Measurements from ENCODE around the gene SLIT3.

SLIT3 gene

DNA sequence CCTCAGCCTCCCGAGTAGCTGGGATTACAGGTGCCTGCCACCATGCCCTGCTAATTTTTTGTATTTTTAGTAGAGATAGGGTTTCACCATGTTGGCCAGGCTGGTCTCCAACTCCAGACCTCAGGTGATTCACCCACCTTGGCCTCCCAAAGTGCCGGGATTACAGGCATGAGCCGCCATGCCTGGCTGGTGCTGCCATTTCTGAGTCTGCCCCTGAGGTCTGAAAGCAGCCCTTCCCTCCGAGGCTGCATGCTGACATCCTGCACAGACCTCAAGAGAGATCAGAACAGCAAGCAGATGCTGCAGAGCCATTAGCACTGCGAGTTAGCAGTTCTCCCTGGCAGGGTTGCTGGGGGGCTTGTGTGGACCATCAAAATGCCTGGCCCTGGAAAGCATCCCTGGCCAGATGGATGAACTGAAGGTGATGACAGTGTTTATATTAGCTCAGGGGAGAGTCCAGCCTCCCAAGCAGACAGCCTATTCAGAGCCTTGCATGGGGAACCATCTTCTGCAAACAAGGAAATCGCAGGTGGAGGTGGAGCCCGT is 545.3 kb downstream of the SLIT3 start:
- Histone ChIP-seq H3K27ac (ENCODE audit: extremely low read depth, low read depth, low read length) (no peak overlapping the region), H3K9me3 (ENCODE audit: control insufficient read depth, insufficient read depth, low read depth, low read length) (no peaks in the 10 kb centered on the region), H3K4me1 (ENCODE audit: control insufficient read depth, insufficient read depth, low read length) (0 out of 2 replicates have a peak, but pooled peaks cover 6% of the 10 kb centered on the region), H3K4me3 (ENCODE audit: low read depth, low read length) (no peak overlapping the region), H3K36me3 (ENCODE audit: control insufficient read depth in 2 of 2, insufficient read depth in 1 of 2, low read length in 2 of 2) (no peaks in the 10 kb centered on the region)
- CTCF ChIA-PET: interaction anchor here (0.6 to 1.0 kb wide), 2 partner anchors 191 to 801 kb away, joined by 3 read pairs; no protein-coding TSS in a partner anchor
- TF ChIP-seq KLF8 (tag by site-specific recombination; IDR thresholded peaks at IDR 0.05) (no peak), ZNF792 (tag by site-specific recombination; IDR thresholded peaks at IDR 0.05) (no peak), ZNF530 (tag by site-specific recombination; IDR thresholded peaks at IDR 0.05; ENCODE audit: low read depth) (no peak)
- POLR2A ChIA-PET: no interaction called here

- Histone ChIP-seq H3K36me3 (ENCODE audit: control insufficient read depth in 2 of 2, insufficient read depth in 1 of 2, low read length in 2 of 2) (no peaks in the 10 kb centered on the region), H3K9me3 (ENCODE audit: control insufficient read depth, insufficient read depth, low read depth, low read length) (no peaks in the 10 kb centered on the region), H3K27ac (ENCODE audit: extremely low read depth, low read depth, low read length) (no peak overlapping the region), H3K4me1 (ENCODE audit: control insufficient read depth, insufficient read depth, low read length) (0 out of 2 replicates have a peak, but pooled peaks cover 6% of the 10 kb centered on the region), H3K4me3 (ENCODE audit: low read depth, low read length) (no peak overlapping the region)
- POLR2A ChIA-PET: no interaction called here
- CTCF ChIA-PET: interaction anchor here (0.7 kb wide), 1 partner anchor 11 kb away, joined by 3 read pairs; no protein-coding TSS in a partner anchor
- TF ChIP-seq ZNF707 (tag by site-specific recombination; IDR thresholded peaks at IDR 0.05): no peak
- TF ChIP-seq ZNF292 (tag by site-specific recombination; IDR thresholded peaks at IDR 0.05; ENCODE audit: borderline replicate concordance, low read depth): no peak
- TF ChIP-seq ZNF544 (tag by site-specific recombination; IDR thresholded peaks at IDR 0.05): no peak
- TF ChIP-seq PRDM4 (tag by site-specific recombination; IDR thresholded peaks at IDR 0.05): no peak
- no peak for TF ChIP-seq TCF7L2 (IDR thresholded peaks at IDR 0.05; ENCODE audit: borderline replicate concordance, low read depth, low read length)
- TF ChIP-seq HOXC10 (CRISPR knock-in tag; IDR thresholded peaks at IDR 0.05): no peak
- TF ChIP-seq IKZF3 (tag by site-specific recombination; IDR thresholded peaks at IDR 0.05): no peak
Observed at GRCh38 chr5:168753691-168754254, 547.2 kb downstream of the SLIT3 start.

DNA sequence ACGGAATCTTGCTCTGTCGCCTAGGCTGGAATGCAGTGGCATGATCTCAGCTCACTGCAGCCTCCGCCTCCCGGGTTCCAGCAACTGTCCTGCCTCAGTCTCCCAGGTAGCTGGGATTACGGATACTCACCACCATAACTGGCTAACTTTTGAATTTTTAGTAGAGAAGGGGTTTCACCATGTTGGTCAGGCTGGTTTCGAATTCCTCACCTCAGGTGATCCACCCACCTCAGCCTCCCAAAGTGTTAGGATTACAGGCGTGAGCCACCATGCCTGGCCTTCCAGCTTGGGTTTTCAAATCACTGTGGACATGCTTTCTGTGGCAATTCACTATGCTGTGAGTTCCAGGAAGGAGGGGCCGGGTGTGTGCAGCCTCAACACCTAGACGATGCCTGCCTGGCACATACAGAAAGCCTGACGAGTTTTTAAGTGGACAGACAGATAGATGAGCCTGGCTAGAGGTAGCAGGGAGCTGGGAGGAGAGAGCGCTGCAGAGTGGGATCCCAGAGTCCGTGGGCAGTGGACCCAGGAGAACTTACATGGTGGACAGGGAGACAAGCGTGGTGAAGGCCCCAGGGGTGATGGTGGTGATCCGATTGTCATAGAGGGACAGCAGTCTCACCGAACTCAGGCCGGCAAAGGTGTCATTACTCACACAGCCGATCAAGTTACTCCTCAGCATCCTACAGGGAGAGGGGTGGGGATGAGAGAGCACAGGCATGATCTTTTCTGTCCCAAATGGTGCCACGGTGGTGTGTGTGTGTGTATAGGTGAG is 548.3 kb downstream of the SLIT3 start:
- POLR2A ChIA-PET: no interaction called here
- Histone ChIP-seq H3K9me3 (ENCODE audit: control insufficient read depth, insufficient read depth, low read depth, low read length) (no peaks in the 10 kb centered on the region), H3K36me3 (ENCODE audit: control insufficient read depth in 2 of 2, insufficient read depth in 1 of 2, low read length in 2 of 2) (no peaks in the 10 kb centered on the region), H3K4me3 (ENCODE audit: low read depth, low read length) (no peak overlapping the region), H3K27ac (ENCODE audit: extremely low read depth, low read depth, low read length) (no peak overlapping the region), H3K4me1 (ENCODE audit: control insufficient read depth, insufficient read depth, low read length) (0 out of 2 replicates have a peak, but pooled peaks cover 6% of the 10 kb centered on the region)
- CTCF ChIA-PET: no interaction called here
- no peak for TF ChIP-seq SCRT1 (tag by site-specific recombination; IDR thresholded peaks at IDR 0.05; ENCODE audit: borderline replicate concordance)
- no peak for TF ChIP-seq ZNF777 (tag by site-specific recombination; IDR thresholded peaks at IDR 0.05; ENCODE audit: borderline replicate concordance)
- TF ChIP-seq ZBTB20 (tag by site-specific recombination; IDR thresholded peaks at IDR 0.05): no peak

DNA sequence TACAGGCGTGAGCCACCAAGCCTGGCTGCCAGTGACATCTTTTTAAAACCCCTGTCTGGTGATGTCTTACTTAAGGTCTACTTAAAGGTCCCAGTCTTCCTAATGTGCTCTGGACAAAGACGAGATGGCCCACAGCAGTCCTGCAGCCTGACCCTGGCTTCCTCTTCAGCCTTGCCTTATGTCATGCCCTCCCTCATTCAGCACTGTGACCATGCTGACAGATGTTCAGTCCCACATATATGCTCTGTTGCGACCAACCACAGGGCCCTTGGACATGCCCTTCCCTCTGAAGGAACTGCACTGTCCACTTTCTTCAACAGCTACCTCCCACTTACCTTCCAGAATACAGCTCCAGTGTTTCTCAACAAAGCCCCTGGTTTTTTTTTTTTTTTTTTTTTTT is 548.9 kb downstream of the SLIT3 start:
- H3K9me3 ChIP-seq (ENCODE audit: control insufficient read depth, insufficient read depth, low read depth, low read length): no peaks in the 10 kb centered on the region
- no peaks in the 10 kb centered on the region for H3K36me3 ChIP-seq (ENCODE audit: control insufficient read depth in 2 of 2, insufficient read depth in 1 of 2, low read length in 2 of 2)
- H3K4me1 ChIP-seq (ENCODE audit: control insufficient read depth, insufficient read depth, low read length): 0 out of 2 replicates have a peak, but pooled peaks cover 5% of the 10 kb centered on the region
- H3K4me3 ChIP-seq (ENCODE audit: low read depth, low read length): no peak overlapping the region
- POLR2A ChIA-PET: no interaction called here
- H3K27ac ChIP-seq (ENCODE audit: extremely low read depth, low read depth, low read length): no peak overlapping the region
- CTCF ChIA-PET: interaction anchor here (1.0 kb wide), 1 partner anchor 122 kb away, joined by 3 read pairs; no protein-coding TSS in a partner anchor
- TF ChIP-seq ZNF623 (tag by site-specific recombination; IDR thresholded peaks at IDR 0.05) (peak; percentile 52), ZBTB6 (tag by site-specific recombination; IDR thresholded peaks at IDR 0.05) (no peak), OSR2 (tag by site-specific recombination; IDR thresholded peaks at IDR 0.05) (no peak)
